C4-2B (cell line): ENCODE measurements around the gene DTHD1.

Experiments used
- H3K27ac ChIP-seq: fragments of 450-650 bp; 2 replicates; pipeline ENCODE4 v1.5.1; 2017
- ZFX ChIP-seq: fragments of 450-650 bp; IDR thresholded peaks from 2 replicates; pipeline ENCODE4 v1.6.1; 2017
- TF ChIP-seq, protein P1 (sequence below): fragments of 450-650 bp; conservative IDR thresholded peaks from 2 replicates; pipeline ENCODE4 v1.5.1; 2017; ENCODE audit warnings: mild to moderate bottlenecking

DTHD1 gene

GRCh38 chr4:36256398-36256891 is 25.0 kb upstream of the DTHD1 start:
- H3K27ac ChIP-seq = no peak overlapping the region
- no peak for TF ChIP-seq ZFX
- TF ChIP-seq, protein P1, sequence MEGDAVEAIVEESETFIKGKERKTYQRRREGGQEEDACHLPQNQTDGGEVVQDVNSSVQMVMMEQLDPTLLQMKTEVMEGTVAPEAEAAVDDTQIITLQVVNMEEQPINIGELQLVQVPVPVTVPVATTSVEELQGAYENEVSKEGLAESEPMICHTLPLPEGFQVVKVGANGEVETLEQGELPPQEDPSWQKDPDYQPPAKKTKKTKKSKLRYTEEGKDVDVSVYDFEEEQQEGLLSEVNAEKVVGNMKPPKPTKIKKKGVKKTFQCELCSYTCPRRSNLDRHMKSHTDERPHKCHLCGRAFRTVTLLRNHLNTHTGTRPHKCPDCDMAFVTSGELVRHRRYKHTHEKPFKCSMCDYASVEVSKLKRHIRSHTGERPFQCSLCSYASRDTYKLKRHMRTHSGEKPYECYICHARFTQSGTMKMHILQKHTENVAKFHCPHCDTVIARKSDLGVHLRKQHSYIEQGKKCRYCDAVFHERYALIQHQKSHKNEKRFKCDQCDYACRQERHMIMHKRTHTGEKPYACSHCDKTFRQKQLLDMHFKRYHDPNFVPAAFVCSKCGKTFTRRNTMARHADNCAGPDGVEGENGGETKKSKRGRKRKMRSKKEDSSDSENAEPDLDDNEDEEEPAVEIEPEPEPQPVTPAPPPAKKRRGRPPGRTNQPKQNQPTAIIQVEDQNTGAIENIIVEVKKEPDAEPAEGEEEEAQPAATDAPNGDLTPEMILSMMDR = no peak

DNA sequence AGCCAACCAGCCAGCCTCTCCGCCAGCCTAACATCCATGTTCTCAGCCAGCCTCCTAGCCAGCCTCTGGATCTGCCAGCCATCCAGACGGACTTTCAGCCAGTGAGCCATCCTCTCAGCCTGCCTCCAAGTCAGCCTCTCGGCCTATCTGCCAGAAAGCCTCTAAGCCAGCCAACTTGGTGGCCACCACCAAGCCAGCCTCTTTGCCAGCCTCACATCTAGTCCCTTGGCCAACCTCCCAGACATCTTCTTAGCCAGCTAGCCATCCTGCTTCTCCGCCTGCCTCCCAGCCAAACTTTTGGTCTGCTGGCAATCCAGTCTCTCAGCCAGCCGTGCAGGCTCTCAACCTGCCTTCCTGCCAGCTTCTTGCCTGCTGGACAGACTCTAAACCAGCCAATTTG is 20.7 kb upstream of the DTHD1 start:
- H3K27ac ChIP-seq = no peak overlapping the region
- TF ChIP-seq ZFX = no peak
- TF ChIP-seq, protein P1 = no peak

- TF ChIP-seq, protein P1 = no peak
- TF ChIP-seq ZFX = no peak
- no peak overlapping the region for H3K27ac ChIP-seq
These were observed 17.1 kb upstream of the DTHD1 start for GRCh38 chr4:36264207-36264826.

GRCh38 chr4:36267486-36268268 is 13.7 kb upstream of the DTHD1 start:
- H3K27ac ChIP-seq = no peak overlapping the region
- no peak for TF ChIP-seq ZFX
- TF ChIP-seq, protein P1 = no peak

GRCh38 chr4:36269101-36269500 is 12.3 kb upstream of the DTHD1 start:
- H3K27ac ChIP-seq = no peak overlapping the region
- TF ChIP-seq, protein P1 = no peak
- no peak for TF ChIP-seq ZFX

DNA sequence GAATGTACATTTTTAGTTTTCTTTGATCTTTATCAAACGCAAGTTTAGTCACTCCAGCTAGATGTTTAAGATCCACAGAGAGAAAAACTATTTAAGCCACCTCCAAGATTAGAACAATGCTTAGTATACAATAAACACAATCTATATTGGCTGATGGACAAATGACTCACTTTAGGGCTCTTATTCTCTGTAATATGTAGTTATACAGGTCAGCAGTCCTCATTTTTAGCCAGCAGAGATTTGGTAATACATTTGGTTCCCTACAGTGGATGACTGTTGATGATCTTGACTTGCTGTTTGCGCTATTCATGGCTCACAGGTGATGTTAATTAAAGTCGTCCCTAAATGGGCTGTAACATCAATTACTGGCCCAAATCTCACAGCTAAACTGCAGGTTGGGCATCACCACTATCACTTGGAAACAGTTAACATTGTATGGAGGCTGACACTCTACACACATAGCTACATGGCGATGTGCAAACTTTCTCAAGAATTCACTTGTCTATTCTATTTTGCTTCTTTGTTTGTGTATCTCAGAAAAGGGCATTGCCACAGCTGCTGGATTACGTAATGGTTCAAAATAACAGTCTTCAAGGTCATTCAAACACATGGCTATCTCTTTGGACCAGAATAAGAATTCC is 11.8 kb upstream of the DTHD1 start:
- TF ChIP-seq ZFX = no peak
- TF ChIP-seq, protein P1 = no peak

GRCh38 chr4:36273276-36273675 is 8.1 kb upstream of the DTHD1 start:
- no peak overlapping the region for H3K27ac ChIP-seq
- TF ChIP-seq, protein P1 = no peak
- no peak for TF ChIP-seq ZFX

More for the DNA sequence above, 11.8 kb upstream of the DTHD1 start:
- H3K27ac ChIP-seq = no peak overlapping the region
